Kasumi-1 (cell line): ENCODE data around the gene CCR4.
"Not testable (repeated sequence)": the region's sequence is repeated elsewhere in the genome, so short reads cannot be mapped to it uniquely, and the experiment has no call there.

ENCODE experiments used
- DNase-seq, 2 experiments: peaks; one replicate each; lab custom pipeline; 2025; lab: John Stamatoyannopoulos, UW

CCR4 gene

GRCh38 chr3:32983124-32983523 is 31.7 kb downstream of the CCR4 start:
- DNase-seq: no peak

DNA sequence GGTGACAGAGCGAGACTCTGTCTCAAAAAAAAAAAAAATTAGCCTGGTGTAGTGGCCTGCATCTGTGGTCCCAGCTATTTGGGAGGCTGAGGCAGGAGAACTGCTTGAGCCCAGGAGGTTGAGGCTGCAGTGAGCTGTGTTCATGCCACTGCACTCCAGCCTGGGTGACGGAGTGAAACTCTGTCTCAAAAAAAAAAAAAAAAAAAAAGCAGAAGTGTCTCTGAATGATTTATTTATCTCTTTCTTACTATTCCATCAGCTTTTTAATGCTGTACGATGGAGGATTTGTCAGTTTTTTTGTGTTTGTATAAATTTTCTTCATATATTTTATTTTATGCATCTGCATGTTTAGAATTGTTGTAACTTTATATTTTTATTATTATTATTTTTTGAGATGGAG is 33.5 kb downstream of the CCR4 start:
- DNase-seq: not testable (repeated sequence)

DNA sequence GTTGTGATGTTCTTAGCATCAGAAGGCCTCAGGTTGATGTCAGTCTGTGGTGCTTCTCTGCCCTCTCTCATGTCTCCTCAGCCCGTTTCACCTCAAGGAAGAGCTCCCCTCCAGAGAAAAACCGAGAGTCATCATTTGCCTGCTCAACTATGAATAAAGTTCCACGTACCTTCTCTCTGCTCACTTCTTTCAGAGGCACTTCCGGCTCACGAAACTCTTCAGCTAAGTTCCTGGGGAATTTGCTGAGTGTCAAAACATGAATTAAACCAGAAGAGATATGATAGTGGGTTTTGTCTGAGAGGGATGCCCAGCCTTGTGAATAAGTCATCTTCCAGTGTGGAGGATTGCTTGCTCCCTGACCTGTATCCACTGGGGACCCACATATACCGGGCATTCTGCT is 37.7 kb downstream of the CCR4 start:
- no peak for DNase-seq

GRCh38 chr3:32990116-32990515 is 38.7 kb downstream of the CCR4 start:
- no peak for DNase-seq

GRCh38 chr3:32991781-32992180 is 40.3 kb downstream of the CCR4 start:
- no peak for DNase-seq

DNA sequence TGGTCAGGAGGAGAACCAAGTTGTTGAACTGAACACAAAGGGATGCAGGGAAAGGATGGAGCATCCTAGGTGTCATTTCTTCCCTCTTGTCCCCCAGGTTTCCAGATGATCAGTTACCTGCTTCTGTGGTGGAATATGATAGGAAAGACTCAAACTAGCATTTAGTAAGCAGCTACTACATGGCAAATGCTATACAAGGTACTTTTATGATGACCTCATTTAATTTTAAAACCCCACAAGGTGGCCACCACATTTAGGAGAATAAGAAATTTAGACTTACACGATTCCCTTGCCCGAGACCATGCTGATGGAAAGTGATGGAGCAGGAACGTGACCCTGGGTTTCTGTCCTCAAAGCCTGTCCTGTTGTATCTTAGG is 40.9 kb downstream of the CCR4 start:
- no peak for DNase-seq

GRCh38 chr3:32994045-32994444 is 42.6 kb downstream of the CCR4 start:
- no peak for DNase-seq

DNA sequence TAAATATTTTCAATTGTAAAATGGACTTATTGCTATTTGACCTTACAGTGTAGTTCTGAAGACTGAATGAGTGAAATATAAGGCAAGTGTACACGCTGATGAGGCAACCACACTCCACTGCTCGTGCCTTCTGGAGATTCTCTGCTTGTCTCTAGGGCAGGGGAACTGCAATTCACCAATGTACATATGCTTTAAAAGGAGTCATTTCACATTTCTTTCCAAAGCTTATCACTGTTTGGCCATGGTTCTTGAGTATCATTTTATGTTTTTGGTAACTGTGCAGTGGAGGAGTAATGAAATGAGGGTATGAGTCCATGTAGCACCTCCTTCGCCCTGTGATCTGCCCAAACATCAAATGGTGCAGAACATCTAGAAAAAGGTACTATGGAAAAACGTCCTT is 43.7 kb downstream of the CCR4 start:
- no peak for DNase-seq

GRCh38 chr3:32996048-32996754 is 44.8 kb downstream of the CCR4 start:
- DNase-seq: no peak

DNA sequence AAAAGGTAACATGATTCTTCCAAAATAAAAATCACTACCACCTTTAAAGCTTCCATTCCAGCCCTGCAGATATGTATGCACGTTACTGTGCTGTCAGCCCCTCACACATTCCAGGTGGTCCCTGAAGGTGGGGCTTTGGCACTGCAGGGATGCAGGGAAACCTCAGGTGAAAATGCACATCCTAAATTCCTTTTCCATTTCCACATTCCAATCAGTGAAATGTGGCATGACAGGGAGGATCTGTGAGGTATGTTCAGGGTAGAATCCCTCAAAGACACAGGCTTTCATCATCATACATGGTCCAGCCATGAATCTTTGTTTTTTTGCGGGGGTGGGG is 45.3 kb downstream of the CCR4 start:
- no peak for DNase-seq

DNA sequence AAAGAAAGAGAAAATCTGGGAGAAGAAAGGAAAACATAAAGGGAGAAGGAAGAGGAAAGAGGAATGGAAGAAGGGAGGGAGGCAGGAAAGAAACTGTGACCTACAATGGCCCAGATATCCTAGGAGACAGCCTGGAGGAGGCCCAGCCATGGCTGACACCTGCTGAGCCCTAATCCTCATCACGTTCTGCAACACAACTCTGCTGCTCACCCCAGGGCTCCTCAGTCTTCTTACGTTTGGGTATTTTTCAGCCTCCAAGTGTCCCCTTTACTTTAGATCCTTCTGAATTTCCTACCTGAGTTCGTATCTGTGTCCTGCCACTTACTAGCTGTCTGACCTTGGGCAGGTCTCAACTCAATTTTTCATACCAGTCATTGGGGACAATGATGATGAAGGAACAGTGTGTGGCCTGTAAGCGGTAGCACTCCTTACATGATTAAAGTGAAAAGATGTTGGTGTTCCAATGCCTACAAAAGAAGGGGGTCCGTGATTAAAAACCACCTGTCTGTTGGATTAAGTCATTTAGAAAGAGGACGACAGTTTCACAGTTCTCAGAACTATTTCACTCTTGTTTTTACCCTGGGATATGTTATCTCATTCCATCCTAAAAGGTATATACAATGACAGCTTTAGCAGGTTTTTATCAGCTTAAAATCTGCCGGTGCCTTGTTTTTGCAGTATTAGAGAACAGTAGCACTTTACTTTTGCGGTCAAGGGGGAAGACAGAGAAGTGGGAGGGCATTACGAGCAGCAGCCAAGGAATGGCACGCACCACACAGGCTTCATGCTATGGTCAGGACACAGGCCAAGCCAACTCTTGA is 47.4 kb downstream of the CCR4 start:
- no peak for DNase-seq

GRCh38 chr3:33000691-33001385 is 49.4 kb downstream of the CCR4 start:
- no peak for DNase-seq

DNA sequence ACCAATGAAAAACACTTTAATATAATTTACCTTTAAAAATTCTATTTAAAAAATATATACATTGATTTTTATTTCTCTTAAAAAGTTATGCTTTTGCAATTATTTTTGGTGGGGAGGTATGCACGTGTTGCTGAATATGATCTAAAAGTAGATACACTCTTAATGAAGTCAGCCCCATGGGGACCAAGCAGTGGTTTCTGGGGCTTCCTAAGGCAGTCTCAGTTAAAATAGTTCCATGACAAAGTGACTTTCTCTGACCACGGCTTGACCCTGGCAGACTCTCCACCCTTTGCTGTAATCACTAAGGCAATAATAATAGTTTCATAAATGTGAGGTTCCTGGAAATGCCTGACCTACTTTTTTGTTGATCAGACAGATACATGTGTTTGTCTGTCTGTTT is 50.4 kb downstream of the CCR4 start:
- no peak for DNase-seq

- DNase-seq: no peak
These were observed 51.9 kb downstream of the CCR4 start for GRCh38 chr3:33003308-33003707.

DNA sequence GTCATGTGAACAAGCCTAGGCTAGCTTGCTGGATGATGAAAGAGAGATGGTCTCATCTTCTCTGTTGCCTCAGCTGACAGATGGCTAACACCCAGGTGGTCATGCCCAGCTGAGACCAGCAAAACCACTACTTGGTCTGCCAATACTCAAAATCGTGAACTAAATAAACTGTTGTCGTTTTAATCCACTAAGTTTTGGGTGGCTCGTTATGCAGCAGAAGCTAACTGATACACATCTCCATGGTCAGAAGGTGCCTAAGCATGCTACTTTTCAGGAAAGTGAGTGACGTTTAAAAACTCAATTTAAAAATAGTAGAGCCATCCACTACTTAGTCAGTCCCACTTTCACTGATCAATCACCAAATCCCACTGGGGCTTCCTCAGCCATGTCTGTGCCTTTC is 52.8 kb downstream of the CCR4 start:
- DNase-seq: no peak

GRCh38 chr3:33004961-33005360 is 53.5 kb downstream of the CCR4 start:
- DNase-seq: no peak
